Measurements from ENCODE around the gene CEMIP. TPM values are rescaled to one million over a fixed set of nuclear protein-coding genes. Genes with fewer than 3 reads are reported as not detected.

The CEMIP gene
- total and polyA plus RNA-seq, 2 of the 13 experiments (the other 11 are each of a cell fraction or from before 2014, with no cell fraction given) = 4.3 to 28.5 TPM

DNA sequence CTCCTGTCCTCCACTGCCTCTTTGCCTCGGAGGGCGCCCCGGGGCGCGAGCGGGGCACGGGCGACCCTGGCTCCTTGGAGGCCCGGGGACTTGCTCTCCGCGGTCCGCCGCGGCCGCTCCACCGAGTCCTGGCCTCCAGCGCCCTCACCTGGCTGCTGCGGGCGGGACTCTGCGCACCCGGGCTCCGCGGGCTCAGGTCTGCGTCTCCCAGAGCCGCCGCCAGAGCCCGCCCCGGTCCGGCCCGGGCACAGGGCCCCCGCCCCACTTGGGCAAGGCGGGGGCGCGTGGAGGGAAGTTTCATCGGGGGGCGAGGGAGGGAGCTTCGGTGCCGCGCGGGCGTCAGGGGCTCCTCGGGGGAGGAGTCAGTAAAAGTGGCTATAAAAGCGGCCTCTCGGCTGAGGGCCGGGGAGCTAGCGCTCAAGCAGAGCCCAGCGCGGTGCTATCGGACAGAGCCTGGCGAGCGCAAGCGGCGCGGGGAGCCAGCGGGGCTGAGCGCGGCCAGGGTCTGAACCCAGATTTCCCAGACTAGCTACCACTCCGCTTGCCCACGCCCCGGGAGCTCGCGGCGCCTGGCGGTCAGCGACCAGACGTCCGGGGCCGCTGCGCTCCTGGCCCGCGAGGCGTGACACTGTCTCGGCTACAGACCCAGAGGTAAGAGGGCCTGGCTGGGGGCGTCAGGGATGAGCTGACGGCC, at the start of gene CEMIP (continued):
- TF ChIP-seq PRPF4 (IDR thresholded peaks at IDR 0.05; ENCODE audit: low read depth, low read length, poor library complexity, severe bottlenecking) (no peak), FOXK2 (IDR thresholded peaks at IDR 0.05) (no peak), NFIB (CRISPR knock-in tag; IDR thresholded peaks at IDR 0.05; ENCODE audit: borderline replicate concordance) (no peak), NCOR1 (IDR thresholded peaks at IDR 0.05; ENCODE audit: borderline replicate concordance, low read length) (no peak), SMC3 (IDR thresholded peaks at IDR 0.05; ENCODE audit: low read length) (peak; percentile 19; the same call in 1 of the 2 replicates), ZNF251 (CRISPR knock-in tag; IDR thresholded peaks at IDR 0.05) (no peak), ZNF207 (IDR thresholded peaks at IDR 0.05; ENCODE audit: borderline replicate concordance) (no peak), ZNF761 (CRISPR knock-in tag; conservative IDR thresholded peaks at IDR 0.05) (no peak), TCF7L2 (IDR thresholded peaks at IDR 0.05; ENCODE audit: low read depth, low read length) (no peak), ZNF781 (CRISPR knock-in tag; IDR thresholded peaks at IDR 0.05; ENCODE audit: borderline replicate concordance, not compliant biosample characterization) (no peak), ARNT2 (CRISPR knock-in tag; IDR thresholded peaks at IDR 0.05; ENCODE audit: low read depth) (peak; percentile 62; the same call in 1 of the 2 replicates), SOX13 (IDR thresholded peaks at IDR 0.05) (no peak), SOX13 (CRISPR knock-in tag; conservative IDR thresholded peaks at IDR 0.05 in 1 of 2, IDR thresholded peaks at IDR 0.05 in 1 of 2) (peak in 1 of 2 experiments; percentile 9; a peak in 1 of 4 replicates), TAF1 (CRISPR knock-in tag; IDR thresholded peaks at IDR 0.05) (peak; percentile 58; the same call in 1 of the 2 replicates), RFX1 (IDR thresholded peaks at IDR 0.05) (no peak), ZNF75D (CRISPR knock-in tag; IDR thresholded peaks at IDR 0.05; ENCODE audit: borderline replicate concordance) (no peak), SSRP1 (CRISPR knock-in tag; IDR thresholded peaks at IDR 0.05) (no peak), SMYD3 (CRISPR knock-in tag; IDR thresholded peaks at IDR 0.05) (0 out of 2 replicates have a peak, but pooled peaks have one; percentile 40), KLF15 (CRISPR knock-in tag; IDR thresholded peaks at IDR 0.05; ENCODE audit: borderline replicate concordance) (no peak)
- TF ChIP-seq, protein P1, sequence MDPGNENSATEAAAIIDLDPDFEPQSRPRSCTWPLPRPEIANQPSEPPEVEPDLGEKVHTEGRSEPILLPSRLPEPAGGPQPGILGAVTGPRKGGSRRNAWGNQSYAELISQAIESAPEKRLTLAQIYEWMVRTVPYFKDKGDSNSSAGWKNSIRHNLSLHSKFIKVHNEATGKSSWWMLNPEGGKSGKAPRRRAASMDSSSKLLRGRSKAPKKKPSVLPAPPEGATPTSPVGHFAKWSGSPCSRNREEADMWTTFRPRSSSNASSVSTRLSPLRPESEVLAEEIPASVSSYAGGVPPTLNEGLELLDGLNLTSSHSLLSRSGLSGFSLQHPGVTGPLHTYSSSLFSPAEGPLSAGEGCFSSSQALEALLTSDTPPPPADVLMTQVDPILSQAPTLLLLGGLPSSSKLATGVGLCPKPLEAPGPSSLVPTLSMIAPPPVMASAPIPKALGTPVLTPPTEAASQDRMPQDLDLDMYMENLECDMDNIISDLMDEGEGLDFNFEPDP (CRISPR knock-in tag; conservative IDR thresholded peaks at IDR 0.05) = no peak
- TF ChIP-seq, protein P2, sequence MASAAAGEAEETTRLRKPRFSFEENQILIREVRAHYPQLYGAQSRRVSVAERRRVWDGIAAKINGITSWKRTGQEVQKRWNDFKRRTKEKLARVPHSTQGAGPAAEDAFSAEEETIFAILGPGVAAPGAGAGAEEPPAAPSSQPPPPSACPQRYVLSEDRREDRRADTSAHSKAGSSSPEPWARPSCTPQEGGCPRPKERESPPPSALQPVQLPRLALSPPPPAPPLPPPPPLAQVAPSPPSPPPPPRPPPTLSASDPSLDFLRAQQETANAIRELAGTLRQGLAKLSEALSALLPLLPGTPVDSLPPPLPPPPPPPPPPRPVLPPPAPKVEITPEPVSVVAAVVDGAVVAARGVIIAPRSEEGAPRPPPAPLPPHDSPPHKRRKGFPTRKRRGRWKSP (CRISPR knock-in tag; IDR thresholded peaks at IDR 0.05) = peak; percentile 97
- TF ChIP-seq, protein P3, sequence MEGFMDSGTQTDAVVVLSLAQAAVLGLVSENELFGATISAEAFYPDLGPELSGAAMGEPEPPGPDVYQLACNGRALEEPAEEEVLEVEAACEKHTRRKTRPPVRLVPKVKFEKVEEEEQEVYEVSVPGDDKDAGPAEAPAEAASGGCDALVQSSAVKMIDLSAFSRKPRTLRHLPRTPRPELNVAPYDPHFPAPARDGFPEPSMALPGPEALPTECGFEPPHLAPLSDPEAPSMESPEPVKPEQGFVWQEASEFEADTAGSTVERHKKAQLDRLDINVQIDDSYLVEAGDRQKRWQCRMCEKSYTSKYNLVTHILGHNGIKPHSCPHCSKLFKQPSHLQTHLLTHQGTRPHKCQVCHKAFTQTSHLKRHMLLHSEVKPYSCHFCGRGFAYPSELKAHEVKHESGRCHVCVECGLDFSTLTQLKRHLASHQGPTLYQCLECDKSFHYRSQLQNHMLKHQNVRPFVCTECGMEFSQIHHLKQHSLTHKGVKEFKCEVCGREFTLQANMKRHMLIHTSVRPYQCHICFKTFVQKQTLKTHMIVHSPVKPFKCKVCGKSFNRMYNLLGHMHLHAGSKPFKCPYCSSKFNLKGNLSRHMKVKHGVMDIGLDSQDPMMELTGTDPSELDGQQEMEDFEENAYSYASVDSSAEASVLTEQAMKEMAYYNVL (CRISPR knock-in tag; IDR thresholded peaks at IDR 0.05; ENCODE audit: borderline replicate concordance) = no peak
- TF ChIP-seq, protein P4, sequence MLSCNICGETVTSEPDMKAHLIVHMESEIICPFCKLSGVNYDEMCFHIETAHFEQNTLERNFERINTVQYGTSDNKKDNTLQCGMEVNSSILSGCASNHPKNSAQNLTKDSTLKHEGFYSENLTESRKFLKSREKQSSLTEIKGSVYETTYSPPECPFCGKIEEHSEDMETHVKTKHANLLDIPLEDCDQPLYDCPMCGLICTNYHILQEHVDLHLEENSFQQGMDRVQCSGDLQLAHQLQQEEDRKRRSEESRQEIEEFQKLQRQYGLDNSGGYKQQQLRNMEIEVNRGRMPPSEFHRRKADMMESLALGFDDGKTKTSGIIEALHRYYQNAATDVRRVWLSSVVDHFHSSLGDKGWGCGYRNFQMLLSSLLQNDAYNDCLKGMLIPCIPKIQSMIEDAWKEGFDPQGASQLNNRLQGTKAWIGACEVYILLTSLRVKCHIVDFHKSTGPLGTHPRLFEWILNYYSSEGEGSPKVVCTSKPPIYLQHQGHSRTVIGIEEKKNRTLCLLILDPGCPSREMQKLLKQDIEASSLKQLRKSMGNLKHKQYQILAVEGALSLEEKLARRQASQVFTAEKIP (CRISPR knock-in tag; IDR thresholded peaks at IDR 0.05; ENCODE audit: borderline replicate concordance) = no peak
